HG03103 (cell line): ENCODE data around the gene PCDH9.

ENCODE experiments used
- ATAC-seq: cut with Tn5 transposase; IDR thresholded peaks from one replicate; pipeline ENCODE4 v1.9.1; 2021; ENCODE audit warnings: low read depth; ENCODE audit not compliant: unreplicated experiment

PCDH9 gene

GRCh38 chr13:67168384-67168783 lies 61.8 kb downstream of the PCDH9 start:
- ATAC-seq: no peak

DNA sequence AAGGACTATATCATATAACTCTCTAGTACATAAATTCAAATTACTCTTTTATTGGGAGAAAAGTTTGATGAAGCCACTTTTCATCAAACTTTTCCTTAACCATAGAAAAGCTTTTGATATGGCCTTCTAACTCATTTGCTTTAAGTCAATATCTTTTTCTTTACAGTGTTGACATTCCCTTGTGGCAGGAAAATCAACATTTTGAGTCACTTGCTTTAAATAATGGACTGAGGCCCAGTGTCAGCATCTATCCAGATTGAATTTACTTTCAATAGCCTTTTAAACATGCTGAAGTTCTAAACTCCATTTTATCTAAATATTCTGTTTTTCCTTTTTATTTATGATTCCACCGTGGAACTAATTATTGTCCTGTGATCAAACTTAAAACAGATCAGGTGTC lies 62.7 kb downstream of the PCDH9 start:
- no peak for ATAC-seq

GRCh38 chr13:67161176-67161575 lies 69.0 kb downstream of the PCDH9 start:
- ATAC-seq: no peak

GRCh38 chr13:67158903-67159302 lies 71.2 kb downstream of the PCDH9 start:
- ATAC-seq: no peak

- ATAC-seq: no peak
These were observed 73.4 kb downstream of the PCDH9 start for GRCh38 chr13:67156723-67157060.

DNA sequence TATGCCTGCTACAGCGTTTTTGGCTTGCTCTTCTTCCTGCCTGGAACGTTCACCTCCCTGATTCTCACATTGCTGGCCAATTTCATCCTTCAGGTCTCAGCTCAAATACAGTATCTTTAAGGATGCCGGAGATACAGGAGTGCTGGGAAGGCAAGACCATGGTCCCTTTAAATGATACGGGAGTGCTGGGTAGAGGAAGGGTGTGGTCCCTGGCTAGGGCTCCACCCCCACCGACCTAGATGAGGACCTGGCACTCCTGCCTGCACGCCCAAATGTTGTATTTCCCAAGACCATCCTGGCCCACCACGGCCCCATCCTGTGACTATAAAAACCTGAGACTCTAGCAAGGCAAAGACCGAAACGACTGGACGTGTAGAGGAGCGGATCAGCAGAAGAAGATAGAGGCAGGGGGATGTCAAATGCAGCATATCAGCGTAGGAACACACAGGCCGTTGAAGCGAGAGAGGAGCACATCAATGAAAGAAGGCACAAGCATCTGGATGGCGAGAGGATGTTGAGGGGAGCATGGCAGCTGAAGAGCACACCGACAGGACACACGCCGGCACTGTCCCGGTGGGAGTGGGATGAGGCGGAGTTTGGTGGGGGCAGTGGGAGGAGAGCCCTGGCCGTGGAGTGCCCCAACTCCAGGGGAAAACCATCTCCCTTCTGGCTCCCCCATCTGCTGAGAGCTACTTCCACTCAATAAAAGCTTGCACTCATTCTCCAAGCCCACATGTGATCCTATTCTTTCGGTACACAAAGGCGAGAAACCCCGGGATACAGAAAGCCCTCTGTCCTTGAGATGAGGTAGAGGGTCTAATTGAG lies 74.0 kb downstream of the PCDH9 start:
- ATAC-seq: no peak

- no peak for ATAC-seq
These were observed 78.1 kb downstream of the PCDH9 start for GRCh38 chr13:67152085-67152484.

- ATAC-seq: no peak
These were observed 78.5 kb downstream of the PCDH9 start for GRCh38 chr13:67151652-67152051.

- no peak for ATAC-seq
These were observed 79.5 kb downstream of the PCDH9 start for GRCh38 chr13:67150608-67151007.

DNA sequence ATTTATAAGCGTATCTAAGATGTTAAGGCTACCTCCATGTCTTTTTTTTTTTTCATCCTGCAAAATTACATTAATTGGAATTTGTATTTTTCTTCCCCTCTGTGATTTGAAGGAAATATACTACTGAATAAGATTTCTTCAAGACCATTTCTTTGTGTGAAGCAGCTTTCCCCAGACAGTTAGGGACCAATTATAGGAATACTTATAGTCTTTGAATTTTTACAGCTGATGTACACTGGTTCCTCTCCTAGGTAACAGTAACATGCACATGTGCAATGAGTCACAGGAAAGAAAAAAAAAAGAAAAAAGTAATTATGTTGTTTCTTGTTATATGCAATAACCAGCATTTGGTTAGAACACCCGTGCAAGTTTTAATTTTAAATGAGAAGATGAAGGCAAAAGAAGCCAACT lies 82.0 kb downstream of the PCDH9 start:
- no peak for ATAC-seq

GRCh38 chr13:67147342-67148133 lies 82.6 kb downstream of the PCDH9 start:
- ATAC-seq: no peak

DNA sequence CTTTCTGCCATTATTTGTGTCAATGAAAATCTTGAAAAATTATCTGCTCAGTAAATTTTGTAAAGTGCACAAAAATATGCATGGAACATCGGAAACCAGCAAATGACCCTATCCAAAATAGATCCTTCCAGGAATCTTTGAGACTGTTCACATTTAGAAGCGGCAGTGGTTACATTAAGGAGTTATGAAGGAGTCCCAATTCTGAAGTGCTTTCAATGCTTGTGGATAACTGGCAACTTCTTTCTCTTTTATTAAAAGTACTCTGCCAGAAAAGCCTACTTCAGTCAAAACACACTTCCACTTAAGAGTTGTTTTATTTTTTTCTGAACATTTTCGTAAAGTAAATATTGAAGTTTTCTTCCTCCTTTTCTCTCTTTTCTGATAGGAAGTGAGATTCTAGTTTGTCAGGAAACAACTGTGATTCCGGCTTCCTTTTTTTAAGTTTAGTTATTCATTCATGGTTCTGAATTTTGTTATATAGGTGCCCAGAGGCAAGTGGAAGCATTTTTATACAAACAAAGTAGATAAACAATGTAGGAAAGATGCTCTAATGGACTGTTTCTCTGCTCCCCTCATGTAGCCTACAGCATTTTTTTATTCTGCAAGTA lies 83.5 kb downstream of the PCDH9 start:
- ATAC-seq: no peak

GRCh38 chr13:67145950-67146349 lies 84.2 kb downstream of the PCDH9 start:
- no peak for ATAC-seq

DNA sequence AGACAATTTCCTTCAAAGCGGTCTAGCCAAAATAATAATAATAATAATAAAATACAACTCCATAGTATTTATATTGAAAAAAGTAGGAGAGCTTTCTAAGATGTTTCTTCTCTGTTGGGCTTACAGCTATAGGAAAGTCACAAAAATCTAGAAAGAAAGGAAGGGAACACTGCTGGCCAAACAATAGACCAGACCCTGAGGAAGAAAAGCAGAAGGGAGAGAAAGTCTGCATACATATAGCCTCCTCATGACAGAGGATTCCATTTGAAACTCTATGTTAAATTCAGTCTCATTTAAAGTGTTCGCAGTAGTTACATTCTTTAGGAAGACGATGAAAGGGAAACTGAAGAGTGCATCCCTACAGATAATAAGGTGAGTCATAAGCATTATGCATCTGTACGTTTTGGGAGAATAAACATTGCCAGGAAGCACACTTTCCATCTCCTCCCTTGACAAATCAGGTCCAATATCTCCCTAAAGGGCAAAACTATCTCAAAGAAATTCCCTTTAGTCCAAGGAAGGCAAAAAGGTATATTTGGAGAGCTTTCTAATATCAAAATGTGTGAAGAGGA lies 86.5 kb downstream of the PCDH9 start:
- no peak for ATAC-seq

DNA sequence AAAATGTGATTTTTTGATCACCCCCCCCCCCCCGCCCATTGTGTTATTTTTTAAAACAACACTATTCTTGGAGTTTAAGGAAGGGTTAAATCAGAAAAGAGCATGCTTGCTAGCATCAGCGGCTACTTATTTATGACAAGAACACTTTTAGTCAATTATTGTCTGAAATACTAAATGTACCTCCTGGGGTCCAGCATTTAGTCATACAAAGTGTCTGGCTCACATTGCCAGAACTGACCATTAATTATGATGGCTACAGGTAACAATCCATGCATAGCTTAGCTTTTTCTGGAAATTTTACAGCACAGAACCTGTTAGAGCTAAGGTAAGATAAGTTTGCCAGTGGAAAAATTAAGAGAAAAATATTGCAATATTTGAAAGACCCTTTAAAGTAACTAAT lies 90.1 kb downstream of the PCDH9 start:
- no peak for ATAC-seq

DNA sequence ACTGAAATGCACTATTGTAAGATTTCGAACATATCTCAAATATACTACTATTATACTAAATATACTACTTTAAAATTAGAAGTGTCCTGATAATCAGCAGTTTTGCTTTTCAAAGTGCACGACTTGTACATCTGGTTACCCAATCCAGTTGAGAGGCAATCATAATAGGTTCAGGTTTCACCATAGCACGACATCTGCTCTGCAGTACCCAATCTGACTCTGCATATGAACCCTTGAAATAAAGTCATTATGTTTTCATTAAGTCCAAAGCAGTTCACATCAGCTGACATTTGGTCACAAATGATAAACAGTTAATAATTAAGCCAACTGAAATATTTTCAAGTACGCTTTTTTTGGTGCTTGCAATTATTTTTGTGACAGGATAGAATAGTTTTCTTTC lies 90.6 kb downstream of the PCDH9 start:
- ATAC-seq: no peak

- no peak for ATAC-seq
These were observed 91.2 kb downstream of the PCDH9 start for GRCh38 chr13:67138970-67139369.

DNA sequence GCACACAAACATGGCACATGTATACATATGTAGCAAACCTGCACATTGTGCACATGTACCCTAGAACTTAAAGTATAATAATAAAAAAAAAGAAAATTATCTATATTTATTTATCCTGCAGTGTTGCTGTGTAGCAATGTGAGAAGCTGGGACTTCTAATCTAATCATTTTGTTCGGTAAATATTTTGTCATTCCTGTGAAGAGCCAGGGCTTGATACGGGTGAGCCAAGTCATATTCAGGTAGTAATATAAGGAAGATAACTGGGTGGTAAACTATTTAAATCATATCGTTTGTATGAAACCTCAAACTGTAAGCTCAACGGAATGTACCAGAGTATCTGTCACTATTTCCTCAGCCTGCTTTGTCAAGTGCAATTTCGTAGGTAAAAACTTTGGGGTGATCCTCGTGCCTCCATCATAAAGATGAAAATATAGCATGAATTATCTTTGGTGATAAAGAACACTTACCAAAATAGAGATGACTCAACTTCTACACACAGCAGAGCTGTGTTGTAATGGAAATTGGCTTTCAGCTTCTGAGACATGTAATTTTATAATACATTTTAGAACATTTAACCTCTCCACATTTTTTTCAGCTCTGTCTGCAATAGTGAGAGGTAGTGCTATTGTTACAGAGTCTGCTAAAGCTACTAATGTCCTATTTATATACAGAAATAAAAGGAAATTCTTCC lies 92.9 kb downstream of the PCDH9 start:
- no peak for ATAC-seq

DNA sequence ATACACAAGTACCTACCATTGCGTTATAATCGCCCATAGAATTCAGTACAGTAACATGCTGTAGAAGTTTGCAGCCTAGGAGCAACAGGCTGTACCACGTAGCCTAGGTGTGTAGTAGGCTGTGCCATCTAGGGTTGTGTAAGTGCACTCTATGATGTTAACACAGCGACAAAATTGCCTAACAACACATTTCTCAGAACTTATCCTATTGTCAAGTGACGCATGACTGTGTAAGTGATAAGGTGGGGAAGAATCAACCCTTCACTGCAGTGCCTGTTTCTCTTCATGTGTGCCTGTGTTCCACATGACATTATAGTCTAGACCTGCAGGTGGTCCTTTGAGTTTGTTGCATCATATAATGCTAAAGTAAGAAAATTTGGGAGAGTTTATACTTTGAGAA lies 94.0 kb downstream of the PCDH9 start:
- no peak for ATAC-seq

GRCh38 chr13:67135356-67135755 lies 94.8 kb downstream of the PCDH9 start:
- ATAC-seq: no peak
